ENCODE results near the gene CISH. TPM values are rescaled to one million over a fixed set of nuclear protein-coding genes. Genes with fewer than 3 reads are reported as not detected.
A peak's percentile ranks its signal among the peaks of the same experiment; 100 is the strongest.

Gene CISH
- total and polyA plus RNA-seq, 10 of the 15 experiments (the other 5 are each of a cell fraction or from before 2014, with no cell fraction given): 0.21 to 4.4 (median 1.8) TPM

DNA sequence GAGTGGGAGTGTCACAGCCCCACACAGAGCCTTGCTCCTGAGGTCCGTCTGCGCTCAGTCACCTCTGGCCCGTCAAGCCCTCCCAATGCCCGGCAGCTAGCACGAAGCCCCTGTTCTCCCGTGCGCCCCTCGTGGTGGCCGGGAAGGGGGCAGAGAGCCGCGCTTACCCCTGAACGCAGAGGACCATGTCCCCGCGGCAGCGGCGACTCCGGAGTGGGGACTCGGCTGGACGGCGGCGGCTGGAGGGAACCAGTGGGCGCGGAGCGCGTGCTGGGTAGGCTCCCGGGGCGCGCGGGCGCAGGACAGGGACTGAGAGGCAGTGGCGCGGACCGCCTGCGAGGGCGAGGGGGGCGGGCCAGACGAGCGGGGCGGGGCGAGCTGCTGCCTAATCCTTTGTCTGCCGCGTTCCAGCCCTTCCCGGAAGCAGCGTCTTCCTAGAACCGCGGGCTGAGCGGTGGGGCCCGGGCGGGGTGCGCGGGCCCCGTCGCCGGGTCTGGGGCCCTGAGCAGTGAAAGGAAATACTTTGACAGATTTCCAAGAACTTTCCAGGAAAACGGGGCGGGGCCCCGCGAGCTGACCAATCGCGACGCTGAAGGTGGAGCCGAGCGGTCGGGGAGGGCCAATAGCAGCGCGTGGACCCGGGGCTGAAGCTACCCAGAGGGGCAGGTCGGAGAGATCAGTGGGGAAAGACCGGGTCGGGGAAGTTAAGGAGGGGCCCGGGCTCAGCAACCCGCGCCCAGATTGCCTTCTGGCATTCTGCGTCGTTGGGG is at the start of gene CISH (continued):
- TF ChIP-seq, protein P1, sequence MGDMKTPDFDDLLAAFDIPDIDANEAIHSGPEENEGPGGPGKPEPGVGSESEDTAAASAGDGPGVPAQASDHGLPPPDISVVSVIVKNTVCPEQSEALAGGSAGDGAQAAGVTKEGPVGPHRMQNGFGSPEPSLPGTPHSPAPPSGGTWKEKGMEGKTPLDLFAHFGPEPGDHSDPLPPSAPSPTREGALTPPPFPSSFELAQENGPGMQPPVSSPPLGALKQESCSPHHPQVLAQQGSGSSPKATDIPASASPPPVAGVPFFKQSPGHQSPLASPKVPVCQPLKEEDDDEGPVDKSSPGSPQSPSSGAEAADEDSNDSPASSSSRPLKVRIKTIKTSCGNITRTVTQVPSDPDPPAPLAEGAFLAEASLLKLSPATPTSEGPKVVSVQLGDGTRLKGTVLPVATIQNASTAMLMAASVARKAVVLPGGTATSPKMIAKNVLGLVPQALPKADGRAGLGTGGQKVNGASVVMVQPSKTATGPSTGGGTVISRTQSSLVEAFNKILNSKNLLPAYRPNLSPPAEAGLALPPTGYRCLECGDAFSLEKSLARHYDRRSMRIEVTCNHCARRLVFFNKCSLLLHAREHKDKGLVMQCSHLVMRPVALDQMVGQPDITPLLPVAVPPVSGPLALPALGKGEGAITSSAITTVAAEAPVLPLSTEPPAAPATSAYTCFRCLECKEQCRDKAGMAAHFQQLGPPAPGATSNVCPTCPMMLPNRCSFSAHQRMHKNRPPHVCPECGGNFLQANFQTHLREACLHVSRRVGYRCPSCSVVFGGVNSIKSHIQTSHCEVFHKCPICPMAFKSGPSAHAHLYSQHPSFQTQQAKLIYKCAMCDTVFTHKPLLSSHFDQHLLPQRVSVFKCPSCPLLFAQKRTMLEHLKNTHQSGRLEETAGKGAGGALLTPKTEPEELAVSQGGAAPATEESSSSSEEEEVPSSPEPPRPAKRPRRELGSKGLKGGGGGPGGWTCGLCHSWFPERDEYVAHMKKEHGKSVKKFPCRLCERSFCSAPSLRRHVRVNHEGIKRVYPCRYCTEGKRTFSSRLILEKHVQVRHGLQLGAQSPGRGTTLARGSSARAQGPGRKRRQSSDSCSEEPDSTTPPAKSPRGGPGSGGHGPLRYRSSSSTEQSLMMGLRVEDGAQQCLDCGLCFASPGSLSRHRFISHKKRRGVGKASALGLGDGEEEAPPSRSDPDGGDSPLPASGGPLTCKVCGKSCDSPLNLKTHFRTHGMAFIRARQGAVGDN (IDR thresholded peaks at IDR 0.05): peak; percentile 78
- TF ChIP-seq, protein P2, sequence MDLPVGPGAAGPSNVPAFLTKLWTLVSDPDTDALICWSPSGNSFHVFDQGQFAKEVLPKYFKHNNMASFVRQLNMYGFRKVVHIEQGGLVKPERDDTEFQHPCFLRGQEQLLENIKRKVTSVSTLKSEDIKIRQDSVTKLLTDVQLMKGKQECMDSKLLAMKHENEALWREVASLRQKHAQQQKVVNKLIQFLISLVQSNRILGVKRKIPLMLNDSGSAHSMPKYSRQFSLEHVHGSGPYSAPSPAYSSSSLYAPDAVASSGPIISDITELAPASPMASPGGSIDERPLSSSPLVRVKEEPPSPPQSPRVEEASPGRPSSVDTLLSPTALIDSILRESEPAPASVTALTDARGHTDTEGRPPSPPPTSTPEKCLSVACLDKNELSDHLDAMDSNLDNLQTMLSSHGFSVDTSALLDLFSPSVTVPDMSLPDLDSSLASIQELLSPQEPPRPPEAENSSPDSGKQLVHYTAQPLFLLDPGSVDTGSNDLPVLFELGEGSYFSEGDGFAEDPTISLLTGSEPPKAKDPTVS (IDR thresholded peaks at IDR 0.05; ENCODE audit: low read depth, low read length): no peak
- TF ChIP-seq ASH2L (IDR thresholded peaks at IDR 0.05; ENCODE audit: borderline replicate concordance, low read depth): no peak
- TF ChIP-seq NFYB (IDR thresholded peaks at IDR 0.05; ENCODE audit: insufficient read depth, low read depth, low read length): peak; percentile 87
- TF ChIP-seq, protein P3, sequence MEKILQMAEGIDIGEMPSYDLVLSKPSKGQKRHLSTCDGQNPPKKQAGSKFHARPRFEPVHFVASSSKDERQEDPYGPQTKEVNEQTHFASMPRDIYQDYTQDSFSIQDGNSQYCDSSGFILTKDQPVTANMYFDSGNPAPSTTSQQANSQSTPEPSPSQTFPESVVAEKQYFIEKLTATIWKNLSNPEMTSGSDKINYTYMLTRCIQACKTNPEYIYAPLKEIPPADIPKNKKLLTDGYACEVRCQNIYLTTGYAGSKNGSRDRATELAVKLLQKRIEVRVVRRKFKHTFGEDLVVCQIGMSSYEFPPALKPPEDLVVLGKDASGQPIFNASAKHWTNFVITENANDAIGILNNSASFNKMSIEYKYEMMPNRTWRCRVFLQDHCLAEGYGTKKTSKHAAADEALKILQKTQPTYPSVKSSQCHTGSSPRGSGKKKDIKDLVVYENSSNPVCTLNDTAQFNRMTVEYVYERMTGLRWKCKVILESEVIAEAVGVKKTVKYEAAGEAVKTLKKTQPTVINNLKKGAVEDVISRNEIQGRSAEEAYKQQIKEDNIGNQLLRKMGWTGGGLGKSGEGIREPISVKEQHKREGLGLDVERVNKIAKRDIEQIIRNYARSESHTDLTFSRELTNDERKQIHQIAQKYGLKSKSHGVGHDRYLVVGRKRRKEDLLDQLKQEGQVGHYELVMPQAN (conservative IDR thresholded peaks at IDR 0.05): no peak; the same call in 1 of the 2 replicates
- no peak; the same call in 1 of the 2 replicates for TF ChIP-seq SIN3A (IDR thresholded peaks at IDR 0.05; ENCODE audit: low read depth, low read length)
- TF ChIP-seq ZNF622 (IDR thresholded peaks at IDR 0.05): no peak
- TF ChIP-seq RAD51 (IDR thresholded peaks at IDR 0.05): no peak
- TF ChIP-seq SMARCA5 (IDR thresholded peaks at IDR 0.05): peak; percentile 82
- TF ChIP-seq YY1 (IDR thresholded peaks at IDR 0.05; ENCODE audit: low read depth, low read length): 0 out of 2 replicates have a peak, but pooled peaks have one; percentile 6
- TF ChIP-seq, protein P4, sequence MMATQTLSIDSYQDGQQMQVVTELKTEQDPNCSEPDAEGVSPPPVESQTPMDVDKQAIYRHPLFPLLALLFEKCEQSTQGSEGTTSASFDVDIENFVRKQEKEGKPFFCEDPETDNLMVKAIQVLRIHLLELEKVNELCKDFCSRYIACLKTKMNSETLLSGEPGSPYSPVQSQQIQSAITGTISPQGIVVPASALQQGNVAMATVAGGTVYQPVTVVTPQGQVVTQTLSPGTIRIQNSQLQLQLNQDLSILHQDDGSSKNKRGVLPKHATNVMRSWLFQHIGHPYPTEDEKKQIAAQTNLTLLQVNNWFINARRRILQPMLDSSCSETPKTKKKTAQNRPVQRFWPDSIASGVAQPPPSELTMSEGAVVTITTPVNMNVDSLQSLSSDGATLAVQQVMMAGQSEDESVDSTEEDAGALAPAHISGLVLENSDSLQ (IDR thresholded peaks at IDR 0.05): no peak
- TF ChIP-seq GATAD2B (conservative IDR thresholded peaks at IDR 0.05; ENCODE audit: low read depth): peak; percentile 67
- no peak for TF ChIP-seq WRNIP1 (IDR thresholded peaks at IDR 0.05; ENCODE audit: borderline replicate concordance, low read depth, low read length)
- peak; percentile 39; the same call in 1 of the 2 replicates for TF ChIP-seq BACH1 (IDR thresholded peaks at IDR 0.05; ENCODE audit: borderline replicate concordance)
- TF ChIP-seq NFXL1 (IDR thresholded peaks at IDR 0.05; ENCODE audit: borderline replicate concordance): no peak
- TF ChIP-seq, protein P5, sequence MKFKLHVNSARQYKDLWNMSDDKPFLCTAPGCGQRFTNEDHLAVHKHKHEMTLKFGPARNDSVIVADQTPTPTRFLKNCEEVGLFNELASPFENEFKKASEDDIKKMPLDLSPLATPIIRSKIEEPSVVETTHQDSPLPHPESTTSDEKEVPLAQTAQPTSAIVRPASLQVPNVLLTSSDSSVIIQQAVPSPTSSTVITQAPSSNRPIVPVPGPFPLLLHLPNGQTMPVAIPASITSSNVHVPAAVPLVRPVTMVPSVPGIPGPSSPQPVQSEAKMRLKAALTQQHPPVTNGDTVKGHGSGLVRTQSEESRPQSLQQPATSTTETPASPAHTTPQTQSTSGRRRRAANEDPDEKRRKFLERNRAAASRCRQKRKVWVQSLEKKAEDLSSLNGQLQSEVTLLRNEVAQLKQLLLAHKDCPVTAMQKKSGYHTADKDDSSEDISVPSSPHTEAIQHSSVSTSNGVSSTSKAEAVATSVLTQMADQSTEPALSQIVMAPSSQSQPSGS (IDR thresholded peaks at IDR 0.05; ENCODE audit: low read length): no peak
- no peak for TF ChIP-seq TARDBP (IDR thresholded peaks at IDR 0.05; ENCODE audit: borderline replicate concordance)

Data from GM12878 (cell line).